ENCODE data around the gene GALNT13.

GALNT13 gene

DNA sequence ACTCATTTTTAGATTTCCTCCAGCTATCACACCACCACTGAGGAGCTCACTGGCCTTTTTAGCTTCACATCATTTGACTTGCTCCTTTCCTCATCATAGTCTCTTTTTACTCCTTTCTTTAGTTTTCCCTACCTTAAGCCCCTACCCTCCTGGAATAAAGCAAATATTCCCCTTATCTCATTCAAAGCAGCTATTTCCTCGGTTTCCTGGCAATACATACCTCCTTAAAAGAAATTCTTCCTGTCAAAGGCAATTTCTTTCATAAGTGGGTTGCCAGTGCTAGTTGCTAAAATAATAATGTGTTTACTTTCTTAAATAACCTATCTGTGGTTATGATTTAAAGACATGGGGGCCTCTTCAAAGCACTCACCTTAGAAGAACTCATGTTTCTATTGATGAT, 359.3 kb downstream of the GALNT13 start:
- no peak for DNase-seq (ENCODE audit: low read depth)
- no peak overlapping the region for H3K4me3 ChIP-seq (ENCODE audit: control insufficient read depth, low read depth, low read length)
- TF ChIP-seq, protein P1, sequence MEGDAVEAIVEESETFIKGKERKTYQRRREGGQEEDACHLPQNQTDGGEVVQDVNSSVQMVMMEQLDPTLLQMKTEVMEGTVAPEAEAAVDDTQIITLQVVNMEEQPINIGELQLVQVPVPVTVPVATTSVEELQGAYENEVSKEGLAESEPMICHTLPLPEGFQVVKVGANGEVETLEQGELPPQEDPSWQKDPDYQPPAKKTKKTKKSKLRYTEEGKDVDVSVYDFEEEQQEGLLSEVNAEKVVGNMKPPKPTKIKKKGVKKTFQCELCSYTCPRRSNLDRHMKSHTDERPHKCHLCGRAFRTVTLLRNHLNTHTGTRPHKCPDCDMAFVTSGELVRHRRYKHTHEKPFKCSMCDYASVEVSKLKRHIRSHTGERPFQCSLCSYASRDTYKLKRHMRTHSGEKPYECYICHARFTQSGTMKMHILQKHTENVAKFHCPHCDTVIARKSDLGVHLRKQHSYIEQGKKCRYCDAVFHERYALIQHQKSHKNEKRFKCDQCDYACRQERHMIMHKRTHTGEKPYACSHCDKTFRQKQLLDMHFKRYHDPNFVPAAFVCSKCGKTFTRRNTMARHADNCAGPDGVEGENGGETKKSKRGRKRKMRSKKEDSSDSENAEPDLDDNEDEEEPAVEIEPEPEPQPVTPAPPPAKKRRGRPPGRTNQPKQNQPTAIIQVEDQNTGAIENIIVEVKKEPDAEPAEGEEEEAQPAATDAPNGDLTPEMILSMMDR (conservative IDR thresholded peaks at IDR 0.05; ENCODE audit: control insufficient read depth, insufficient read depth, low read depth, low read length), result no peak

DNA sequence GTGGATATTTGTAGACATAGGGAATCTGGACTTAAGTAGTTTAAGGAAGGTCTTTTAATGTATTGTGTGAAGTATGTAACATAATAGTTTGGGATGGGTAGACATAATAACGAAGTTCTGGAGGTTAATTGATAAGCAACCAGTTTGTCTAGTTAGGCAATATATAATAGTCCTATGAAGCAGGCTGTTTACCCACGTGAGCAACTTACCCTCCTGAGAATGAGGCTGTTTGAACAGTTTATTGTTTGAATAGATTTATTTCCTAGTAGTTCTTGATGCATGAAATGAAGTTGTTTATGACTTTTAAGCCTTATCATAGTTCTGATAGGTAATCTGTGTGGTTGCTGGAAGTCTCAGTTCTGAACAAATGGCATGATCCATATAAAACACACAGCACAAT, 361.5 kb downstream of the GALNT13 start:
- no peak for DNase-seq (ENCODE audit: low read depth)
- TF ChIP-seq, protein P1 (conservative IDR thresholded peaks at IDR 0.05; ENCODE audit: control insufficient read depth, insufficient read depth, low read depth, low read length), result no peak
- H3K4me3 ChIP-seq (ENCODE audit: control insufficient read depth, low read depth, low read length), result no peak overlapping the region

DNA sequence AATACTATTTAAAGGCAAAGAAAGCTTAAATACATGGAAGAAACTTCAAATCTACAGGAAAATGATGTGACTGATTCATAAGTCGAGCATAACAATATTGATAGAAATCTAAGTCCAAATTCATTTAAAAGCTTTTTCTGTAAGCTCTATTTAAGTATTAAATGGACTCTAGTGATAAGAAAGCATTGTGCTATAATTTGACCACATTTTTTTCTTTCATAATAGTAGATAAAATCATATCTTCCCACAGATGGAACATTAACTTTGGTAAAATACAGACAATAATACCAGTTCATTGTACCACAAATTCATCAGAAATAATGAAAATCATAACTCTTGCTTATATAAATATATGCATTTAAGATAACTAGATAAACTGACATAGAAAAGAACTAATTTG, 366.5 kb downstream of the GALNT13 start:
- TF ChIP-seq, protein P1 (conservative IDR thresholded peaks at IDR 0.05; ENCODE audit: control insufficient read depth, insufficient read depth, low read depth, low read length), result no peak
- no peak overlapping the region for H3K4me3 ChIP-seq (ENCODE audit: control insufficient read depth, low read depth, low read length)
- DNase-seq (ENCODE audit: low read depth), result no peak

DNA sequence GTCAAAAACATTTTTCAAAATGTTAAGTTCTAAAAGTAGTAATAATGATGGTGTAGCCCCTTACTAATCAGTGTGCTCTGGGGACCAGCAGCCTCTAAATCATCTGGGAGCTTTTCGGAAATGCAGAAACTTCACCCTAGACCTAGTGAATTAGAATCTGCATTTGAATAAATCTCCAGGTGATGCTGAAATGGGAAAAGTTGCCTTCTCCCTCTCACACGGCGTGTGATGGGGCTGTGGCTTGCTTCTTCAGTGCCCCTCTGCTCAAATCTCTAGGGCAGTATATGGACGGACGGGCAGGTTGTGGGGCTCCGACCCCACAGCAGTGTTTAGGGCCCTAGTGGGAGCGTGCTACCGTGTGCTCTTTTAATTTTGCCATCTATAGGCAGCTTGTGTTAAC, 368.6 kb downstream of the GALNT13 start:
- no peak overlapping the region for H3K4me3 ChIP-seq (ENCODE audit: control insufficient read depth, low read depth, low read length)
- DNase-seq (ENCODE audit: low read depth), result no peak
- TF ChIP-seq, protein P1 (conservative IDR thresholded peaks at IDR 0.05; ENCODE audit: control insufficient read depth, insufficient read depth, low read depth, low read length), result no peak

DNA sequence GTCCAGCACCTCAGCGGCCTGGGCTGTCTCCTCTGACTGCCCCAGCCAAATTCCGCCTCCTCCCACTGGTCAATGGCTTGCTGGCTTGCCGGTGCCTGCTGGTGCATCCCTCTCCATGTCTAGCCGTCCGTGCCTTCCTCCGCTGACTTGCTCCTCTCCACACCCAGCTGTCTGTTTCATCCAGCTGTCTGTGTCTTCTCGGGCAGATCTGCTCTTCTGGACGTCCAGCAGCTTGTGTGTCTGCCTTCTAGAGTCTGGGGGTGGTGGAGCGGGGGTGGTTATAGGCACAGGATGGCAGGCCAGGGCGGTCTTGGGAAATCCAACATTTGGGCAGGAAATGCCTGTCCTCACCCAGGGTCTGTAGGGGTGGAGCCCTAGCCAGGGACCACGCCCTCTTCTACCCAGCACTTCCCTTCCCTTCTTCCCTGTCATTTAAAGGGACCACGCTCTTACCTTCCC, 369.2 kb downstream of the GALNT13 start:
- TF ChIP-seq, protein P1 (conservative IDR thresholded peaks at IDR 0.05; ENCODE audit: control insufficient read depth, insufficient read depth, low read depth, low read length), result no peak
- no peak for DNase-seq (ENCODE audit: low read depth)

DNA sequence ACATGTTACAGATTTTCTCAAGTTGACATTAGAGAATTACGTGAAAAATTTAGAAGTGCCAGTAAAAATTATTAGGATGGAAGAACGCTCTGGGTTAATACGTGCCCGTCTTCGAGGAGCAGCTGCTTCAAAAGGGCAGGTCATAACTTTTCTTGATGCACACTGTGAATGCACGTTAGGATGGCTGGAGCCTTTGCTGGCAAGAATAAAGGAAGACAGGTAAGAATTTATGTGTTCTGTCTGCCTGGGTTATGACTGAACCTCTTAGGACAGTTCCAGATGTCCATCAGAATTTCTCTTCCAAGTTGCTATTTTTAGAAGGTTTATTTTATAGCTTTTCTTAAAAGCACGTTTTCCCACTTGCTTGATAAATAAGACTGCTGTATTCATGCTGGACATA, 371.0 kb downstream of the GALNT13 start:
- no peak overlapping the region for H3K4me3 ChIP-seq (ENCODE audit: control insufficient read depth, low read depth, low read length)
- TF ChIP-seq, protein P1 (conservative IDR thresholded peaks at IDR 0.05; ENCODE audit: control insufficient read depth, insufficient read depth, low read depth, low read length), result no peak
- no peak for DNase-seq (ENCODE audit: low read depth)

More for the DNA sequence above, 369.2 kb downstream of the GALNT13 start:
- no peak overlapping the region for H3K4me3 ChIP-seq (ENCODE audit: control insufficient read depth, low read depth, low read length)

DNA sequence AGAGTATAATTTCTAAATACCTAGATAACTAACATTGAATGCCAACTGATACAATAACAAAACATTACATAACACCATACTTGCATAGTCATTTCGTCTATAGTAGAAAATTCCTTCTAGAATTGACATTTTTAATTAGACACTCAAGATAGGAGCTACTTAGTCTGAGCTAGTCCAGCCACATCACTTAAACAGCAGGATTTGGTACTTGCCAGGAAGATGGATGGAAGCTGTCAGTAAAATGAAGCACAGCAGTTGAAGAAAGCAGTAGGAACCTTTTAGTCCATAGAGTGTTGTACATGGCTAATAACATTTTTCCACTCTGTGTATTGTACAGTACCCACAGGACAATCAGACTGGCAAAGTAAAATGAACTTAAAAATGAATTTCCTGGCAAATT, 372.0 kb downstream of the GALNT13 start:
- no peak for DNase-seq (ENCODE audit: low read depth)
- TF ChIP-seq, protein P1 (conservative IDR thresholded peaks at IDR 0.05; ENCODE audit: control insufficient read depth, insufficient read depth, low read depth, low read length), result no peak
- no peak overlapping the region for H3K4me3 ChIP-seq (ENCODE audit: control insufficient read depth, low read depth, low read length)
